ENCODE results near the gene CD46. TPM values are rescaled to one million over a fixed set of nuclear protein-coding genes. Genes with fewer than 3 reads are reported as not detected.
A peak's percentile ranks its signal among the peaks of the same experiment; 100 is the strongest.

The CD46 gene
- total and polyA plus RNA-seq, 3 donors from 2014 or later = 80.7 to 130 (median 107) TPM

DNA sequence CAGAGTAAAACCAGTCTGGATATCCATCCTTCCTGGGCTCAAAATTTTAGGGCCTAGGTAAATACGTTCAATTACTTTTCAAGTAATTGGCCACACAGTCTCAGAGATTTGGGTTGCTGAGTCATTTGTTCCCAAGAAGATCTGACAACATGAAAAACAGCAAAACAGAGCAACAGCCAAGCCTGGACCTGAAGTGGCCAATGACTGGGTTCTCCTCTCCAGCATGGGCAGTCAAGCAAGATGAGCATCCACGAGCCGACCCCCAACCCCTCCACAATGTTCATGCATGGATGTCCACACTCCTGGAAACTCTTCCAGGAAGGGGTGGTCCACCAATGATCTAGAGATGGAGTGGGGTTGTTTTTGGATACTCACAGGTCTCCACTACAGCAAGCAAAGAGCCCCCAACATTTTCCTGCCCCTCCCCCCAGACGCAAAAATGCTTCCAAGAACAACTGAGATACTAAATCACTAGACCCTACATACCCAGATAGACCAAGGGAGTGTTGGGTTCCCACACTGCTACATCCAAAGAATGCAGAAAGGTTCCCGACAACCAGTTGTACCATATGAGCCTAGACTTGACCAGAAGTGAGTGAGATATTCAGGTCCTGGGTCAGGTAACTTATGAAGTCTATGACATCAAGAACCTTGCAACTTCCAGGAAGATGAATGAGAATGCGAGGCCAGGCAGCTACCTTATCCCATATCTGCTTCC, 73.0 kb downstream of the CD46 start:
- intact Hi-C loops (cut with DNase I; ENCODE audit: low total_unique reads) = loop anchor here (5.0 kb wide), 2 partner anchors 42 to 137 kb away; no protein-coding TSS in a partner anchor
- WGBS, 2 donors = 68 to 78% methylated on average over 5 to 6 of the region's 6 CpGs
- H3K4me1 ChIP-seq = peaks cover 65% of the 10 kb centered on the region
- H3K4me3 ChIP-seq = no peak overlapping the region
- no peaks in the 10 kb centered on the region for H3K36me3 ChIP-seq (ENCODE audit: low read depth, missing control alignments)
- TF ChIP-seq POLR2A (IDR thresholded peaks at IDR 0.05) = no peak
- TF ChIP-seq, protein P1, sequence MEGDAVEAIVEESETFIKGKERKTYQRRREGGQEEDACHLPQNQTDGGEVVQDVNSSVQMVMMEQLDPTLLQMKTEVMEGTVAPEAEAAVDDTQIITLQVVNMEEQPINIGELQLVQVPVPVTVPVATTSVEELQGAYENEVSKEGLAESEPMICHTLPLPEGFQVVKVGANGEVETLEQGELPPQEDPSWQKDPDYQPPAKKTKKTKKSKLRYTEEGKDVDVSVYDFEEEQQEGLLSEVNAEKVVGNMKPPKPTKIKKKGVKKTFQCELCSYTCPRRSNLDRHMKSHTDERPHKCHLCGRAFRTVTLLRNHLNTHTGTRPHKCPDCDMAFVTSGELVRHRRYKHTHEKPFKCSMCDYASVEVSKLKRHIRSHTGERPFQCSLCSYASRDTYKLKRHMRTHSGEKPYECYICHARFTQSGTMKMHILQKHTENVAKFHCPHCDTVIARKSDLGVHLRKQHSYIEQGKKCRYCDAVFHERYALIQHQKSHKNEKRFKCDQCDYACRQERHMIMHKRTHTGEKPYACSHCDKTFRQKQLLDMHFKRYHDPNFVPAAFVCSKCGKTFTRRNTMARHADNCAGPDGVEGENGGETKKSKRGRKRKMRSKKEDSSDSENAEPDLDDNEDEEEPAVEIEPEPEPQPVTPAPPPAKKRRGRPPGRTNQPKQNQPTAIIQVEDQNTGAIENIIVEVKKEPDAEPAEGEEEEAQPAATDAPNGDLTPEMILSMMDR (IDR thresholded peaks at IDR 0.05) = no peak
- peak overlapping the region; percentile 95 to 98 for H3K27ac ChIP-seq
- H3K27me3 ChIP-seq = no peaks in the 10 kb centered on the region
- no peaks in the 10 kb centered on the region for H3K9me3 ChIP-seq
- DNase-seq = no peak

DNA sequence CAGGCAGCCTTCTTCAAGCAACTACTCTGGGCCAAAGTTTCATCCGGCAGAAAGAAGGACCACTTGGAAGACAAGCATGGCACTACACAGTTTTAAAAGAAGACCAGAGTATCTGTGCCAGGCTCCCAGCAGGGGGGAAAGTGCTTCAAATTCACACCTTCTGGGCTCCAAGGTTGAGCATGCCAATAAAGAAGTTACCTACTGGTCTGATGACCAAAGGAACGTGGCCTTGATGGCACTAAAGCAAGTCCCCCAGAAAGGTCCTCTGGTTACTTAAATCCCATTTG, 73.5 kb downstream of the CD46 start:
- H3K4me3 ChIP-seq = no peak overlapping the region
- intact Hi-C loops (cut with DNase I; ENCODE audit: low total_unique reads) = loop anchor here (5.0 kb wide), 1 partner anchor 137 kb away; no protein-coding TSS in a partner anchor
- no peak for DNase-seq

DNA sequence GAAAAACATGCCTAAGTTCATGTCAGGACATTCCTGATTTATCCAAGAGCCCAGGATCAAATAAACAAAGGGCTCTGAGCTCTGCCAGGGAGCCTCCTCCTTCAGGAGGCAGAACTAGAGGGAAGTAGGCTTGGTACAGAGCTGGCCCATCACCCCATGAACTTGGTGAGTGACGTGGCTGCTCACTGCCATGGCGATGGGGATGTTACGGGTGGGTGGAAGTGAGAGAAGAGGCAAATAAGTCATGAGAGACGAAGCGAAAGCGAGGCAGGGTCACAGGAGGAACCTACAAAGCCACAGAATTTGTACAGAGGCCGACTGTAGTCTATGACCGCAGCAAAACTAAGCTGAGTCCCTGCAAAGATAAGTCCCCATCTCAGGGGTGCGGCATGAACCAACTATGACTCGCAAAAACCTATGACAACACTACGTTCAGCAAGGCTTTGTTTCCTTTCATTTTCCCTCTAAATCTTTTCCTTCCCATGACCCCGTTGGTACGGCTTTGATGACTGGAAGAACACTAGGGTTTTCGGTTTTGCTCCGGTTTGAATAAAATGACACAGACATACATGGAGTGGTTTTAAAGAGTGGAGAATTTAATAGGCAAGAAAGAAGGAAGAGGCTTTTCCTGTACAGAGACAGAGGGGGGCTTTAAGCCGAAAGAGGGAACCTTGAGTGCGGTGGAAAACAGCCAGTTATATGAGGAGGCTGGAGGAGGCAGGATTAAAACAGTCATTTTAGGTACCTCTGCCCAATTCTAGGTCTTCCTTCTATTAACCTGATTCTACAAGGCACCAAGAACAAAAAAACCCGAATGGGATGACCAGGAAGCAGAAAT, 74.1 kb downstream of the CD46 start:
- Histone ChIP-seq H3K27ac (peak overlapping the region; percentile 95 to 98), H3K27me3 (no peaks in the 10 kb centered on the region), H3K9me3 (no peaks in the 10 kb centered on the region), H3K4me3 (peak overlapping the region in 1 of 2 donors; percentile 12), H3K4me1 (peaks cover 61% of the 10 kb centered on the region), H3K36me3 (ENCODE audit: low read depth, missing control alignments) (no peaks in the 10 kb centered on the region)
- DNase-seq = peak; percentile 69
- TF ChIP-seq POLR2A (IDR thresholded peaks at IDR 0.05) = no peak
- WGBS, 2 donors = 50 to 53% methylated on average over 18 of the region's 18 CpGs
- intact Hi-C loops (cut with DNase I; ENCODE audit: low total_unique reads) = loop anchor here (5.0 kb wide), 1 partner anchor 136 kb away; no protein-coding TSS in a partner anchor

More for the DNA sequence above, 73.5 kb downstream of the CD46 start:
- 64 to 71% methylated on average over 2 of the region's 2 CpGs for WGBS, 2 donors
- H3K27ac ChIP-seq = peak overlapping the region; percentile 95 to 98
- TF ChIP-seq, protein P1 (IDR thresholded peaks at IDR 0.05) = no peak
- no peak for TF ChIP-seq POLR2A (IDR thresholded peaks at IDR 0.05)
- no peaks in the 10 kb centered on the region for H3K9me3 ChIP-seq
- H3K4me1 ChIP-seq = peaks cover 61% of the 10 kb centered on the region
- H3K27me3 ChIP-seq = no peaks in the 10 kb centered on the region
- H3K36me3 ChIP-seq (ENCODE audit: low read depth, missing control alignments) = no peaks in the 10 kb centered on the region

DNA sequence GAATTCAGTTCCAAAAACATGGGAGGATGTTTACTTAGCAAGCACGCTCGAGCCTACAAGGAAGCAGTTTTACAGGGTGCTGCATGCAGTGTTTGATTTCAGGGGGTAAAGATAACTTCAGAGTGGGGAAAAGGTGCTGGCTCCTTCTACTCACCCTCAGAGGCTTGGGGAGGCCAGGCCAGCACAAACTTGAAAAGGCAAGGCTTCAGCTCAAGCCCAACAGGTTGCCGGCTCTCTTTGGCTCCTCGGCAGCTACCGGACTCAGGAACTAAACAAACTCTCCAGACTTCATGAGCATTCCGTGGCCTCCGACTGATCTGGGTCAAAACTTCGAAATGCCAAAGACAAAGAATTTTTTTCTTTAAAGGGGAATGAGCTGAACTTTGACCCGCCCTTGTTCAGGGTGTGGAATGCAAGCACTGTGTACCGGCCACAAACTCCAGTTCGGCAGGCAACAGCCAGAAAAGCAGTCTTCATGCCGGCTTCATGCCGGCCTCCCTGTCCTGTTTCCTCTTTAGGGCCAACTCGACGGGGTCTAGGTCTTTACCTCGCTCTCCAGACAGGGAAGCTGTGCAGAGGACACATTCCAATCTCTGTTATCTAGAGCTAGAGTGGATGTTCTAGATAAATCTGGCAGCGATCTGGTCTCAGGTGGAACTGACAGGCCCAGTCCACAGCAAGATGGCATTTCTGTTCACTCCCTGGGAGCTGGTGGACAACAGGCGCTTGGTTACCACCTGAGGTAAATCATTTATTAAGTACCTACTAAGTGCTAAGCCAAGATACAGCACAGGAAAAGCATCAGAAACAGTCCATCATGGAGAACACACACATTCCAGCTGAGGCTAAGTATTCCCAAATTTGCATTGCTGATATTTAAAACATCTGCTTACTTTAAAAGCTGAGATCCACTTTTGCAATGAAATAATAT, 75.0 kb downstream of the CD46 start:
- Histone ChIP-seq H3K4me1 (peaks cover 63% of the 10 kb centered on the region), H3K27me3 (no peaks in the 10 kb centered on the region), H3K9me3 (no peaks in the 10 kb centered on the region), H3K27ac (peak overlapping the region; percentile 95 to 98), H3K4me3 (peak overlapping the region in 1 of 2 donors; percentile 12), H3K36me3 (ENCODE audit: low read depth, missing control alignments) (no peaks in the 10 kb centered on the region)
- TF ChIP-seq POLR2A (IDR thresholded peaks at IDR 0.05) = no peak
- TF ChIP-seq, protein P1 (IDR thresholded peaks at IDR 0.05) = no peak
- 21 to 44% methylated on average over 15 to 18 of the region's 18 CpGs for WGBS, 2 donors
- peak; percentile 69 for DNase-seq
- intact Hi-C loops (cut with DNase I; ENCODE audit: low total_unique reads) = loop anchor here (5.0 kb wide), 1 partner anchor 135 kb away; no protein-coding TSS in a partner anchor

Data from testis (tissue), 3 donors.